ENCODE measurements around the gene EFNB3. TPM values are rescaled to one million over a fixed set of nuclear protein-coding genes. Genes with fewer than 3 reads are reported as not detected.

Gene EFNB3
- total RNA-seq, 2 experiments from 2014 or later = not detected

DNA sequence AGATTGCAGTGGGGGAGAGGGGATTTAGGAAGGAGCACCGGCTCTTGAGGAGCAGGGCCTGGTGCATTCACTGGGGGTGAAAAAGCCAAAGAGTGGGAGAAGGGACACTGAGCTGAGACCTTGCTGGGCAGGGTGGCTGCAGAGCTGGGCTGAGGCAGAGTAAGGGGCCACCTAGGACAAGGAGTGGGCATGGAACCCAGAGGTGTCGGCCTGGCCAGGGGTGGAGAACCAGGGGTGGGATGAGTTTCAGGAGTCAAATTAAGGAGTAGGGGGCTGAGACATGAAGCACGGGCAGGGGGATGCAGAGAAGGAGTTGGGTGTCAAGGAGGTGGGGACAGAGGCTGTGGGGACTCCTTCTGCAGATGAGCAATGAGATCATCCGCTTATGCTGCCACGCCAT is 32.6 kb downstream of the EFNB3 start:
- no peaks in the 10 kb centered on the region for H3K9me3 ChIP-seq (ENCODE audit: control insufficient read depth in 1 of 2, insufficient read depth in 1 of 2, low read length in 2 of 2)
- TF ChIP-seq, protein P1, sequence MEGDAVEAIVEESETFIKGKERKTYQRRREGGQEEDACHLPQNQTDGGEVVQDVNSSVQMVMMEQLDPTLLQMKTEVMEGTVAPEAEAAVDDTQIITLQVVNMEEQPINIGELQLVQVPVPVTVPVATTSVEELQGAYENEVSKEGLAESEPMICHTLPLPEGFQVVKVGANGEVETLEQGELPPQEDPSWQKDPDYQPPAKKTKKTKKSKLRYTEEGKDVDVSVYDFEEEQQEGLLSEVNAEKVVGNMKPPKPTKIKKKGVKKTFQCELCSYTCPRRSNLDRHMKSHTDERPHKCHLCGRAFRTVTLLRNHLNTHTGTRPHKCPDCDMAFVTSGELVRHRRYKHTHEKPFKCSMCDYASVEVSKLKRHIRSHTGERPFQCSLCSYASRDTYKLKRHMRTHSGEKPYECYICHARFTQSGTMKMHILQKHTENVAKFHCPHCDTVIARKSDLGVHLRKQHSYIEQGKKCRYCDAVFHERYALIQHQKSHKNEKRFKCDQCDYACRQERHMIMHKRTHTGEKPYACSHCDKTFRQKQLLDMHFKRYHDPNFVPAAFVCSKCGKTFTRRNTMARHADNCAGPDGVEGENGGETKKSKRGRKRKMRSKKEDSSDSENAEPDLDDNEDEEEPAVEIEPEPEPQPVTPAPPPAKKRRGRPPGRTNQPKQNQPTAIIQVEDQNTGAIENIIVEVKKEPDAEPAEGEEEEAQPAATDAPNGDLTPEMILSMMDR (IDR thresholded peaks at IDR 0.05) = no peak
- DNase-seq (no peak), ATAC-seq (ENCODE audit: poor library complexity) (no peak)
- H3K4me1 Mint-ChIP-seq (ENCODE audit: low read depth) = no peaks in the 10 kb centered on the region
- no peaks in the 10 kb centered on the region for H3K36me3 ChIP-seq (ENCODE audit: insufficient read depth, low read length)
- H3K27ac ChIP-seq (ENCODE audit: low read depth in 1 of 2, low read length in 2 of 2) = no peak overlapping the region
- H3K36me3 Mint-ChIP-seq (ENCODE audit: low read depth) = no peaks in the 10 kb centered on the region
- CTCF ChIA-PET = no interaction called here
- H3K4me3 ChIP-seq (ENCODE audit: low read length) = no peak overlapping the region
- H3K27ac Mint-ChIP-seq = no peak overlapping the region
- peaks cover 6 to 12% of the 10 kb centered on the region in 2 experiments for H3K27me3 ChIP-seq (ENCODE audit: control insufficient read depth in 1 of 2, insufficient read depth in 2 of 2, low read length in 2 of 2)
- H3K9me3 Mint-ChIP-seq = no peaks in the 10 kb centered on the region
- intact Hi-C loops (cut with DNase I, micrococcal nuclease) = no loop called here
- H3K4me1 ChIP-seq (ENCODE audit: insufficient read depth, low read length) = no peaks in the 10 kb centered on the region
- peaks cover 26% of the 10 kb centered on the region for H3K27me3 Mint-ChIP-seq
- no peak overlapping the region for H3K4me3 Mint-ChIP-seq
- POLR2A ChIA-PET = no interaction called here

DNA sequence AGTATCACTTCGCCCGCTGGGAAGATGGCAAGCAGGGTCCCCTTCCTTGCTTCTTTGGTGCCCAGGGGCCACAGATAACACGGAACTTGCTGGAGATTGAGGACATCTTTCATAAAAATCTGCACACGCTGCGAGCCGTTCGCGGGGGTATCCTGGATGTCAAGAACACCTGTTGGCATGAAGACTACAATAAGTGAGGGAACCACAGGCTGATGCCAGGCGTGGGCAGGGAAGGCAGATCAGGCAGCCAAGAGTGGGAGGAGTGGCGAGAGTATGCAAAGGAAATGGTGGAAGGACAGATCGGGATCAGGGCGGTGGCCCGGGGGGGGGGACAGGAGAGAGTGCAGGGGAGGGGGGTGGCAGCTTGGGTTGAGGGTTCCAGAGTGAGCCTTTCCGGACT is 34.7 kb downstream of the EFNB3 start:
- Histone ChIP-seq H3K27ac (ENCODE audit: low read depth in 1 of 2, low read length in 2 of 2) (no peak overlapping the region), H3K9me3 (ENCODE audit: control insufficient read depth in 1 of 2, insufficient read depth in 1 of 2, low read length in 2 of 2) (no peaks in the 10 kb centered on the region), H3K4me3 (ENCODE audit: low read length) (no peak overlapping the region), H3K27me3 (ENCODE audit: control insufficient read depth in 1 of 2, insufficient read depth in 2 of 2, low read length in 2 of 2) (peaks cover 6 to 12% of the 10 kb centered on the region in 2 experiments), H3K4me1 (ENCODE audit: insufficient read depth, low read length) (no peaks in the 10 kb centered on the region), H3K36me3 (ENCODE audit: insufficient read depth, low read length) (no peaks in the 10 kb centered on the region)
- peaks cover 39% of the 10 kb centered on the region for H3K27me3 Mint-ChIP-seq
- no peak for ATAC-seq (ENCODE audit: poor library complexity)
- CTCF ChIA-PET = no interaction called here
- intact Hi-C loops (cut with DNase I, micrococcal nuclease) = loop anchor here (5.0 to 10.0 kb wide), 2 partner anchors 75 to 173 kb away; no protein-coding TSS in a partner anchor
- H3K4me3 Mint-ChIP-seq = no peak overlapping the region
- TF ChIP-seq, protein P1 (IDR thresholded peaks at IDR 0.05) = no peak
- POLR2A ChIA-PET = no interaction called here
- DNase-seq = no peak
- no peaks in the 10 kb centered on the region for H3K36me3 Mint-ChIP-seq (ENCODE audit: low read depth)
- H3K27ac Mint-ChIP-seq = no peak overlapping the region
- H3K9me3 Mint-ChIP-seq = no peaks in the 10 kb centered on the region
- no peaks in the 10 kb centered on the region for H3K4me1 Mint-ChIP-seq (ENCODE audit: low read depth)

DNA sequence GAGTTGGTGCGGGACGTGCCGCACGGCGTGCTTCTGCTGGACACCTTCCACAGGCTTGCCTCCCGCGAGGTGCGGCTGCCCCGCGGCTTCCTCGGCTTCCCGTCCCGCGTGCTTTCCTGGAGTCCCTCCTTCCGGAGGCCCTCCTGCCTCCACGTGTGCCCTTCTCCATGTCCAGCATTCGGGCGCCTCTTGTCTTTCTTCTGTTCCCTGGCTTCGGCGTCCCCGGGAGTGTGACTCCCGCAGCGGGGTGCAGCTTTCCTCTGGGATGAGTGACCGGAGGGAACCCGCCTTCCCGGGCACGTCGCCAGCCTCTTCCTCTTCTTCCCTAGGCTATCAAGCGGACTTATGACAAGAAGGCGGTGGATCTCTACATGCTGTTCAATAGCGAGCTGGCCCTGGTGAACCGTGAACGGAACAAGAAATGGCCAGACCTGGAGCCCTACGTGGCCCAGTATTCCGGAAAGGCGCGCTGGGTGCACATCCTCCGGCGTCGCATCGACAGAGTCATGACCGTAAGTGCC is 35.5 kb downstream of the EFNB3 start:
- Mint-ChIP-seq H3K36me3 (ENCODE audit: low read depth) (no peaks in the 10 kb centered on the region), H3K4me3 (no peak overlapping the region), H3K9me3 (no peaks in the 10 kb centered on the region), H3K27me3 (peaks cover 39% of the 10 kb centered on the region), H3K4me1 (ENCODE audit: low read depth) (no peaks in the 10 kb centered on the region), H3K27ac (no peak overlapping the region)
- POLR2A ChIA-PET = no interaction called here
- H3K4me1 ChIP-seq (ENCODE audit: insufficient read depth, low read length) = no peaks in the 10 kb centered on the region
- peaks cover 6 to 12% of the 10 kb centered on the region in 2 experiments for H3K27me3 ChIP-seq (ENCODE audit: control insufficient read depth in 1 of 2, insufficient read depth in 2 of 2, low read length in 2 of 2)
- no peaks in the 10 kb centered on the region for H3K9me3 ChIP-seq (ENCODE audit: control insufficient read depth in 1 of 2, insufficient read depth in 1 of 2, low read length in 2 of 2)
- no peak for ATAC-seq (ENCODE audit: poor library complexity)
- TF ChIP-seq, protein P1 (IDR thresholded peaks at IDR 0.05) = no peak
- DNase-seq = no peak
- H3K27ac ChIP-seq (ENCODE audit: low read depth in 1 of 2, low read length in 2 of 2) = no peak overlapping the region
- no peak overlapping the region for H3K4me3 ChIP-seq (ENCODE audit: low read length)
- no peaks in the 10 kb centered on the region for H3K36me3 ChIP-seq (ENCODE audit: insufficient read depth, low read length)
- intact Hi-C loops (cut with DNase I, micrococcal nuclease) = loop anchor here (5.0 to 10.0 kb wide), 2 partner anchors 74 to 172 kb away; no protein-coding TSS in a partner anchor
- CTCF ChIA-PET = no interaction called here
